ENCODE data around the gene COMMD2. TPM values are rescaled to one million over a fixed set of nuclear protein-coding genes. Genes with fewer than 3 reads are reported as not detected.

The COMMD2 gene
- total RNA-seq, 3 donors from 2014 or later (not counting 1 experiment from before 2014, with no cell fraction given): 39.9 to 42.9 (median 40.0) TPM

GRCh38 chr3:149768704-149769103 is 16.4 kb upstream of the COMMD2 start:
- Mint-ChIP-seq H3K4me3 (no peak overlapping the region), H3K36me3 (no peaks in the 10 kb centered on the region), H3K27ac (no peak overlapping the region), H3K27me3 (ENCODE audit: low read depth in 2 of 2) (peaks cover 18 to 27% of the 10 kb centered on the region in 2 donors), H3K9me3 (no peaks in the 10 kb centered on the region), H3K4me1 (no peaks in the 10 kb centered on the region)
- H3K27ac ChIP-seq (ENCODE audit: low read length): no peak overlapping the region
- intact Hi-C loops (cut with micrococcal nuclease): no loop called here
- H3K27me3 ChIP-seq (ENCODE audit: control insufficient read depth, insufficient read depth, low read length): no peaks in the 10 kb centered on the region
- no peak for TF ChIP-seq CTCF (IDR thresholded peaks at IDR 0.05)
- H3K9me3 ChIP-seq (ENCODE audit: control insufficient read depth, insufficient read depth, low read length): no peaks in the 10 kb centered on the region
- H3K36me3 ChIP-seq (ENCODE audit: control insufficient read depth, insufficient read depth, low read length): no peaks in the 10 kb centered on the region
- no peak for DNase-seq
- 96% methylated on average over 4 of the region's 6 CpGs for WGBS (ENCODE audit: insufficient coverage)
- H3K4me3 ChIP-seq (ENCODE audit: low read length): no peak overlapping the region
- H3K4me1 ChIP-seq (ENCODE audit: control insufficient read depth, insufficient read depth, low read length): no peaks in the 10 kb centered on the region
- no peak for ATAC-seq

- H3K36me3 ChIP-seq (ENCODE audit: control insufficient read depth, insufficient read depth, low read length): no peaks in the 10 kb centered on the region
- H3K4me1 Mint-ChIP-seq: no peaks in the 10 kb centered on the region
- ATAC-seq (no peak), DNase-seq (no peak)
- H3K27me3 ChIP-seq (ENCODE audit: control insufficient read depth, insufficient read depth, low read length): peaks cover 2% of the 10 kb centered on the region
- intact Hi-C loops (cut with micrococcal nuclease): no loop called here
- H3K4me1 ChIP-seq (ENCODE audit: control insufficient read depth, insufficient read depth, low read length): no peaks in the 10 kb centered on the region
- H3K27me3 Mint-ChIP-seq (ENCODE audit: low read depth in 2 of 2): peaks cover 15 to 27% of the 10 kb centered on the region in 2 donors
- H3K9me3 Mint-ChIP-seq: no peaks in the 10 kb centered on the region
- 95% methylated on average over 6 of the region's 6 CpGs for WGBS (ENCODE audit: insufficient coverage)
- H3K27ac ChIP-seq (ENCODE audit: low read length): no peak overlapping the region
- no peaks in the 10 kb centered on the region for H3K9me3 ChIP-seq (ENCODE audit: control insufficient read depth, insufficient read depth, low read length)
- no peak overlapping the region for H3K4me3 Mint-ChIP-seq
- H3K36me3 Mint-ChIP-seq: no peaks in the 10 kb centered on the region
- TF ChIP-seq CTCF (IDR thresholded peaks at IDR 0.05): no peak
- H3K4me3 ChIP-seq (ENCODE audit: low read length): no peak overlapping the region
- no peak overlapping the region for H3K27ac Mint-ChIP-seq
Observed at GRCh38 chr3:149767720-149768119, 15.4 kb upstream of the COMMD2 start.

- ATAC-seq (no peak), DNase-seq (peak in 1 of 2 donors; percentile 15)
- 75% methylated on average over 1 of the region's 2 CpGs for WGBS (ENCODE audit: insufficient coverage)
- Mint-ChIP-seq H3K27ac (no peak overlapping the region), H3K36me3 (no peaks in the 10 kb centered on the region), H3K9me3 (no peaks in the 10 kb centered on the region), H3K4me3 (no peak overlapping the region), H3K4me1 (no peaks in the 10 kb centered on the region), H3K27me3 (ENCODE audit: low read depth in 2 of 2) (peaks cover 9 to 14% of the 10 kb centered on the region in 2 donors)
- TF ChIP-seq CTCF (IDR thresholded peaks at IDR 0.05): no peak
- no peaks in the 10 kb centered on the region for H3K36me3 ChIP-seq (ENCODE audit: control insufficient read depth, insufficient read depth, low read length)
- intact Hi-C loops (cut with micrococcal nuclease): no loop called here
- peaks cover 5% of the 10 kb centered on the region for H3K27me3 ChIP-seq (ENCODE audit: control insufficient read depth, insufficient read depth, low read length)
- H3K4me3 ChIP-seq (ENCODE audit: low read length): no peak overlapping the region
- no peaks in the 10 kb centered on the region for H3K9me3 ChIP-seq (ENCODE audit: control insufficient read depth, insufficient read depth, low read length)
- no peak overlapping the region for H3K27ac ChIP-seq (ENCODE audit: low read length)
- no peaks in the 10 kb centered on the region for H3K4me1 ChIP-seq (ENCODE audit: control insufficient read depth, insufficient read depth, low read length)
Observed at GRCh38 chr3:149765762-149766334, 13.6 kb upstream of the COMMD2 start.

- no peak for ATAC-seq
- intact Hi-C loops (cut with micrococcal nuclease): no loop called here
- 83% methylated on average over 1 of the region's 1 CpG for WGBS (ENCODE audit: insufficient coverage)
Observed at GRCh38 chr3:149764302-149764701, 12.0 kb upstream of the COMMD2 start.

More at GRCh38 chr3:149764302-149764701, 12.0 kb upstream of the COMMD2 start:
- H3K36me3 Mint-ChIP-seq: no peaks in the 10 kb centered on the region
- H3K4me3 Mint-ChIP-seq: no peak overlapping the region
- no peak overlapping the region for H3K27ac ChIP-seq (ENCODE audit: low read length)
- DNase-seq: no peak
- H3K27me3 Mint-ChIP-seq (ENCODE audit: low read depth in 2 of 2): peaks cover 13 to 21% of the 10 kb centered on the region in 2 donors
- H3K9me3 ChIP-seq (ENCODE audit: control insufficient read depth, insufficient read depth, low read length): no peaks in the 10 kb centered on the region
- H3K4me1 Mint-ChIP-seq: no peaks in the 10 kb centered on the region
- TF ChIP-seq CTCF (IDR thresholded peaks at IDR 0.05): no peak
- no peak overlapping the region for H3K4me3 ChIP-seq (ENCODE audit: low read length)
- H3K27me3 ChIP-seq (ENCODE audit: control insufficient read depth, insufficient read depth, low read length): peaks cover 6% of the 10 kb centered on the region
- no peak overlapping the region for H3K27ac Mint-ChIP-seq
- H3K36me3 ChIP-seq (ENCODE audit: control insufficient read depth, insufficient read depth, low read length): no peaks in the 10 kb centered on the region
- H3K9me3 Mint-ChIP-seq: no peaks in the 10 kb centered on the region
- no peaks in the 10 kb centered on the region for H3K4me1 ChIP-seq (ENCODE audit: control insufficient read depth, insufficient read depth, low read length)
